B cell (primary cell): ENCODE measurements around the gene DGKB. TPM values are rescaled to one million over a fixed set of nuclear protein-coding genes. Genes with fewer than 3 reads are reported as not detected.
"Not testable (repeated sequence)": the region's sequence is repeated elsewhere in the genome, so short reads cannot be mapped to it uniquely, and the experiment has no call there.

Experiments
- ATAC-seq: fragments of 200-7000 bp; cut with Tn5 transposase; one replicate; pipeline ENCODE4 v1.10.0; 2021; ENCODE audit warnings: low read depth, mild to moderate bottlenecking, moderate number of reproducible peaks, moderate library complexity
- CTCF ChIA-PET: fragments of 350-600 bp; sonication (Branson Sonifier 250); formaldehyde crosslinking; loops from one replicate; lab custom pipeline; 2021; ENCODE audit warnings: antibody characterized with exemption, inconsistent platforms; lab: Charles Lee
- POLR2A ChIA-PET: fragments of 350-600 bp; sonication (Branson Sonifier 250); formaldehyde crosslinking; loops from one replicate; lab custom pipeline; 2021; ENCODE audit warnings: antibody characterized with exemption; lab: Charles Lee
- DNase-seq: peaks from one replicate; pipeline ENCODE4 v3.0.0; 2013
- H2AFZ ChIP-seq: 2 replicates; pipeline ENCODE4 v1.6.1; 2012; ENCODE audit warnings: mild to moderate bottlenecking, low read depth, low read length; ENCODE audit not compliant: insufficient read depth, poor library complexity, severe bottlenecking
- H3K27ac ChIP-seq, 2 donors: 1 replicate in 1 of 2; 2 replicates in 1 of 2; pipeline ENCODE4 v1.5.1; 2012 to 2013; ENCODE audit warnings: low read length in 2 of 2, mild to moderate bottlenecking in 2 of 2, moderate library complexity in 1 of 2
- H3K27me3 ChIP-seq, 4 experiments: fragments of 200-600 bp in 1 of 4; sonication (generic) in 1 of 4; replicated peaks in 1 of 4; 1 replicate in 2 of 4; 2 replicates in 2 of 4; pipeline versions ENCODE4 v1.6.1 to v1.7.0; 2013 to 2016; ENCODE audit warnings: low read length in 3 of 4, mild to moderate bottlenecking in 2 of 4, mixed read lengths in 1 of 4, moderate library complexity in 1 of 4; ENCODE audit not compliant: insufficient read depth in 4 of 4, control insufficient read depth in 3 of 4; ENCODE audit errors: control extremely low read depth in 1 of 4
- H3K36me3 ChIP-seq, 2 experiments: replicated peaks in 1 of 2; 1 replicate in 1 of 2; 2 replicates in 1 of 2; pipeline versions ENCODE4 v1.6.1 to v1.7.1; 2013; ENCODE audit warnings: low read length in 1 of 2; ENCODE audit not compliant: insufficient read depth in 2 of 2, control insufficient read depth in 1 of 2; ENCODE audit errors: control extremely low read depth in 1 of 2, extremely low read depth in 1 of 2
- H3K4me1 ChIP-seq, 2 donors: fragments of 200-600 bp in 1 of 2; sonication (generic) in 1 of 2; 1 replicate in 1 of 2; 2 replicates in 1 of 2; pipeline versions ENCODE4 v1.5.1 to v1.6.1; 2013 to 2017; ENCODE audit warnings: low read length in 2 of 2; ENCODE audit not compliant: control insufficient read depth in 2 of 2, insufficient read depth in 2 of 2
- H3K4me2 ChIP-seq: replicated peaks from 2 replicates; pipeline ENCODE3; 2012; ENCODE audit warnings: mild to moderate bottlenecking, low read depth, low read length; ENCODE audit not compliant: poor library complexity, severe bottlenecking
- H3K4me3 ChIP-seq, 5 experiments: fragments of 200-600 bp in 1 of 5; sonication (generic) in 1 of 5; 1 replicate in 3 of 5; 2 replicates in 2 of 5; pipeline versions ENCODE4 v1.5.1 to v1.7.0; 2011 to 2016; ENCODE audit warnings: low read length in 4 of 5, mild to moderate bottlenecking in 4 of 5, low read depth in 2 of 5, control low read depth in 1 of 5, moderate library complexity in 1 of 5; ENCODE audit not compliant: insufficient read depth in 1 of 5; ENCODE audit errors: control extremely low read depth in 1 of 5, extremely low read depth in 1 of 5
- H3K79me2 ChIP-seq: fragments of 200-600 bp; sonication (generic); one replicate; pipeline ENCODE4 v1.6.0; 2016; ENCODE audit warnings: low read length; ENCODE audit not compliant: control insufficient read depth, insufficient read depth
- H3K9ac ChIP-seq: fragments of 200-600 bp; sonication (generic); 2 replicates; pipeline ENCODE4 v1.6.1; 2017; ENCODE audit warnings: mild to moderate bottlenecking, low read length, moderate library complexity
- H3K9me3 ChIP-seq, 3 donors: one replicate each; pipeline versions ENCODE4 v1.6.1 to v1.7.1; 2013; ENCODE audit warnings: low read length in 2 of 3; ENCODE audit not compliant: control insufficient read depth in 2 of 3, insufficient read depth in 1 of 3; ENCODE audit errors: control extremely low read depth in 1 of 3
- H4K20me1 ChIP-seq: 2 replicates; pipeline ENCODE4 v1.6.0; 2012; ENCODE audit warnings: mild to moderate bottlenecking, low read length; ENCODE audit not compliant: insufficient read depth, control insufficient read depth, poor library complexity, severe bottlenecking
- H3K27ac Mint-ChIP-seq: one replicate; pipeline ENCODE4 v1.8.0; 2021; ENCODE audit warnings: mixed read lengths
- H3K27me3 Mint-ChIP-seq: one replicate; pipeline ENCODE4 v1.8.0; 2021; ENCODE audit warnings: mixed read lengths
- H3K4me1 Mint-ChIP-seq: one replicate; pipeline ENCODE4 v1.8.0; 2021; ENCODE audit warnings: mixed read lengths
- H3K4me3 Mint-ChIP-seq: one replicate; pipeline ENCODE4 v1.8.0; 2021; ENCODE audit warnings: mixed read lengths
- H3K9me3 Mint-ChIP-seq: one replicate; pipeline ENCODE4 v1.8.0; 2022; ENCODE audit warnings: mixed read lengths; ENCODE audit not compliant: insufficient read depth
- EZH2 ChIP-seq: IDR thresholded peaks from 2 replicates; pipeline ENCODE4 v1.6.1; 2012; ENCODE audit warnings: borderline replicate concordance, low read depth, mild to moderate bottlenecking, moderate library complexity, low read length; ENCODE audit not compliant: insufficient read depth, poor library complexity, severe bottlenecking
- WGBS: methylation state at CpG from one replicate; pipeline ENCODE4 v1.1.5; 2013; ENCODE audit warnings: missing lambda C conversion rate; ENCODE audit not compliant: insufficient coverage; 5-methylcytosine and 5-hydroxymethylcytosine counted together
- intact Hi-C: fragments of 100-400 bp; cut with micrococcal nuclease; formaldehyde crosslinking; loops from one replicate; pipeline ENCODE4 v1.10.0; 2022
- polyA plus RNA-seq: library from polyadenylated mRNA; depleted of rRNA; stranded (reverse); fragments of >200 nt; gene quantifications from 2 replicates; pipeline ENCODE4 v1.2.3, GENCODE V29; 2012
- total RNA-seq, 2 donors: library from RNA; stranded (reverse); fragments of 120-200 nt in 1 of 2; gene quantifications; 1 replicate in 1 of 2; 2 replicates in 1 of 2; pipeline versions ENCODE4 v1.2.3 to v1.2.4, GENCODE V29; 2013 to 2022
- TF ChIP-seq, protein P1 (sequence below): fragments of 200-600 bp; IDR thresholded peaks from one replicate; pipeline ENCODE4 v1.8.0; 2022; ENCODE audit warnings: antibody characterized with exemption, mild to moderate bottlenecking

DGKB gene
- total and polyA plus RNA-seq, 2 donors (not counting 1 experiment from before 2014, with no cell fraction given) = not detected

DNA sequence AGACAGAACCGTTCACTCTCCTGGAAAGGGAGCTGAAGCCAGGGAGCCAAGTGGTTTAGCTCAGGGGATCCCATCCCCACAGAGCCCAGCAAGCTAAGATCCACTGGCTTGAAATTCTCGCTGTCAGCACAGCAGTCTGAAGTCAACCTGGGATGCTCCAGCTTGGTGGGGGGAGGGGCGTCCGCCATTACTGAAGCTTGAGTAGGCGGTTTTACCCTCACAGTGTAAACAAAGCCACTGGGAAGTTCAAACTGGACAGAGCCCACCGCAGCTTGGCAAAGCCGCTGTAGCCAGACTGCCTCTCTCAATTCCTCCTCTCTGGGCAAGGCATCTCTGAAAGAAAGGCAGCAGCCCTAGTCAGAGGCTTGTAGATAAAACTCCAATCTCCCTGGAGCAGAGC is 443.7 kb downstream of the DGKB start:
- H3K4me3 ChIP-seq, H3K9ac ChIP-seq, H3K4me1 ChIP-seq, H3K4me3 Mint-ChIP-seq, H3K27me3 Mint-ChIP-seq, DNase-seq, H3K4me2 ChIP-seq, H3K9me3 ChIP-seq, H3K27ac ChIP-seq, H3K27ac Mint-ChIP-seq, H3K4me1 Mint-ChIP-seq, ATAC-seq, POLR2A ChIA-PET, H3K36me3 ChIP-seq, H3K9me3 Mint-ChIP-seq, H2AFZ ChIP-seq, H3K27me3 ChIP-seq, H4K20me1 ChIP-seq, H3K79me2 ChIP-seq: not testable (repeated sequence)
- intact Hi-C loops = loop anchor here (5.0 kb wide), 1 partner anchor 1932 kb away; no protein-coding TSS in a partner anchor
- WGBS = 100% methylated on average over 6 of the region's 7 CpGs
- CTCF ChIA-PET = interaction anchor here (0.9 kb wide), 1 partner anchor 1178 kb away, joined by 3 read pairs; no protein-coding TSS in a partner anchor

DNA sequence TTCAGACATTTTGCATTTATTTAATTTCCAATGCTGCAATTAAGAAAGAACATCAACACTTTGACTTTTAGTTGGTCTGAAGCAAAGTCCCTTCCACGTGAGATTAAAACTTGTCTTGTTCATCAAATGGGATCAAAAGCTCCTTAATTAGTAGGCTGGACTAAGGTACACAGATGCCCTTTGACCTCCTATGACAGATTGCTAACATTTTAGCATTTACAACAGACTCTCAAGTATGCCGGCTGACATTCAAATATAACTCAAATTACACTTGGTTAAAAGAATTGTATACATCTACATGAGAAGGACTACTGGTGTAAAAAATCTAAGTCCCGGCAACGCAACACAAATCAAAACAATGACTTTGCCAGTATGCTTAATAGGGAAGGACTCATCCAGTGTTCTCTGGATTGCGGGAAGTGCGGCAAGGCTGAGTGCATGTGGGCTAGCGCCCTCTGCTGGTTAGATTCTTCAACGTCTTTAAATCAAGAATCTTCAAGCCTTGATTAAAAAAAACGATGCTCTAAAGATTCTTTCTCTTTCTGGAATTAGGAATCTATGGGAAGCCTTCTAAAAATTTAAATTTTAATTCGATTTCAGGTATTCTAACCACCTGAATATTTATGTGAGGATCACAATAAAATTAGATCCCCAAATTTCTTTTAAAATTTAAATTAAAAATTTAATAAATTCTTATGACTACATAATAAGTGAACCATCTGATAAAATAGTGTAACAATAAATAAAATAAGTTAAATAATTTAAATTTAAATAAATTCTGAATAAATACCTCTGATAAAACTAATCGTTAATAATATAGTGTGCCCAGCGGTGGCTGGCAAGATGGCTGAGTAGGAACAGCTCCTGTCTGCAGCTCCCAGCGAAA is 444.7 kb downstream of the DGKB start:
- DNase-seq (peak; percentile 42), ATAC-seq (peak; percentile 28)
- Histone ChIP-seq H3K4me1 (no peaks in the 10 kb centered on the region), H3K9me3 (no peaks in the 10 kb centered on the region), H3K79me2 (no peaks in the 10 kb centered on the region), H3K9ac (no peak overlapping the region), H3K4me3 (no peak overlapping the region), H3K27me3 (no peaks in the 10 kb centered on the region), H3K27ac (no peak overlapping the region), H3K4me2 (no peak overlapping the region), H2AFZ (no peak overlapping the region), H3K36me3 (no peaks in the 10 kb centered on the region), H4K20me1 (no peaks in the 10 kb centered on the region)
- no peaks in the 10 kb centered on the region for H3K4me1 Mint-ChIP-seq
- no peak overlapping the region for H3K4me3 Mint-ChIP-seq
- H3K9me3 Mint-ChIP-seq = no peaks in the 10 kb centered on the region
- POLR2A ChIA-PET = no interaction called here
- H3K27me3 Mint-ChIP-seq = no peaks in the 10 kb centered on the region
- intact Hi-C loops = loop anchor here (5.0 kb wide), 1 partner anchor 1931 kb away; no protein-coding TSS in a partner anchor
- H3K27ac Mint-ChIP-seq = no peak overlapping the region
- TF ChIP-seq EZH2 = no peak
- TF ChIP-seq, protein P1, sequence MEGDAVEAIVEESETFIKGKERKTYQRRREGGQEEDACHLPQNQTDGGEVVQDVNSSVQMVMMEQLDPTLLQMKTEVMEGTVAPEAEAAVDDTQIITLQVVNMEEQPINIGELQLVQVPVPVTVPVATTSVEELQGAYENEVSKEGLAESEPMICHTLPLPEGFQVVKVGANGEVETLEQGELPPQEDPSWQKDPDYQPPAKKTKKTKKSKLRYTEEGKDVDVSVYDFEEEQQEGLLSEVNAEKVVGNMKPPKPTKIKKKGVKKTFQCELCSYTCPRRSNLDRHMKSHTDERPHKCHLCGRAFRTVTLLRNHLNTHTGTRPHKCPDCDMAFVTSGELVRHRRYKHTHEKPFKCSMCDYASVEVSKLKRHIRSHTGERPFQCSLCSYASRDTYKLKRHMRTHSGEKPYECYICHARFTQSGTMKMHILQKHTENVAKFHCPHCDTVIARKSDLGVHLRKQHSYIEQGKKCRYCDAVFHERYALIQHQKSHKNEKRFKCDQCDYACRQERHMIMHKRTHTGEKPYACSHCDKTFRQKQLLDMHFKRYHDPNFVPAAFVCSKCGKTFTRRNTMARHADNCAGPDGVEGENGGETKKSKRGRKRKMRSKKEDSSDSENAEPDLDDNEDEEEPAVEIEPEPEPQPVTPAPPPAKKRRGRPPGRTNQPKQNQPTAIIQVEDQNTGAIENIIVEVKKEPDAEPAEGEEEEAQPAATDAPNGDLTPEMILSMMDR = peak; percentile 84
- CTCF ChIA-PET = interaction anchor here (0.5 to 2.4 kb wide), 7 partner anchors 10 to 1933 kb away, joined by 3 to 9 read pairs (median 4); no protein-coding TSS in a partner anchor
- 83% methylated on average over 3 of the region's 13 CpGs for WGBS
